ENCODE results near the gene MAPK1.

- TF ChIP-seq POLR2A (IDR thresholded peaks at IDR 0.05; ENCODE audit: low read depth, low read length), result no peak
- no peak for TF ChIP-seq TAF1 (IDR thresholded peaks at IDR 0.05; ENCODE audit: borderline replicate concordance, low read depth, low read length)
These were observed 105.3 kb downstream of the MAPK1 start for GRCh38 chr22:21761994-21762680.

All from GM12892 (cell line).